Measurements from ENCODE around the gene DLGAP4.

The DLGAP4 gene

GRCh38 chr20:36404435-36404978, 98.4 kb downstream of the DLGAP4 start:
- H3K27ac ChIP-seq (ENCODE audit: low read depth, low read length), result no peak overlapping the region
- H3K36me3 ChIP-seq (ENCODE audit: control insufficient read depth, insufficient read depth, low read length), result no peaks in the 10 kb centered on the region
- H3K27me3 ChIP-seq (ENCODE audit: control insufficient read depth, insufficient read depth, low read length), result no peaks in the 10 kb centered on the region
- peaks cover 2% of the 10 kb centered on the region; the same call in 1 of the 2 replicates for H3K4me1 ChIP-seq (ENCODE audit: control insufficient read depth, insufficient read depth, low read length)
- H3K9ac ChIP-seq (ENCODE audit: low read depth, low read length), result no peak overlapping the region
- no peaks in the 10 kb centered on the region for H3K9me3 ChIP-seq (ENCODE audit: control insufficient read depth, insufficient read depth, low read length)
- no peak overlapping the region for H3K4me3 ChIP-seq (ENCODE audit: low read depth, low read length)

GRCh38 chr20:36405255-36405654, 99.1 kb downstream of the DLGAP4 start:
- no peaks in the 10 kb centered on the region for H3K36me3 ChIP-seq (ENCODE audit: control insufficient read depth, insufficient read depth, low read length)
- no peaks in the 10 kb centered on the region; the same call in 1 of the 2 replicates for H3K4me1 ChIP-seq (ENCODE audit: control insufficient read depth, insufficient read depth, low read length)
- no peaks in the 10 kb centered on the region for H3K27me3 ChIP-seq (ENCODE audit: control insufficient read depth, insufficient read depth, low read length)
- H3K9ac ChIP-seq (ENCODE audit: low read depth, low read length), result no peak overlapping the region
- no peaks in the 10 kb centered on the region for H3K9me3 ChIP-seq (ENCODE audit: control insufficient read depth, insufficient read depth, low read length)
- no peak overlapping the region for H3K27ac ChIP-seq (ENCODE audit: low read depth, low read length)
- H3K4me3 ChIP-seq (ENCODE audit: low read depth, low read length), result no peak overlapping the region

GRCh38 chr20:36407199-36407733, 101.1 kb downstream of the DLGAP4 start:
- Histone ChIP-seq H3K27me3 (ENCODE audit: control insufficient read depth, insufficient read depth, low read length) (no peaks in the 10 kb centered on the region), H3K36me3 (ENCODE audit: control insufficient read depth, insufficient read depth, low read length) (no peaks in the 10 kb centered on the region), H3K4me3 (ENCODE audit: low read depth, low read length) (no peak overlapping the region), H3K4me1 (ENCODE audit: control insufficient read depth, insufficient read depth, low read length) (no peaks in the 10 kb centered on the region), H3K27ac (ENCODE audit: low read depth, low read length) (no peak overlapping the region), H3K9me3 (ENCODE audit: control insufficient read depth, insufficient read depth, low read length) (no peaks in the 10 kb centered on the region), H3K9ac (ENCODE audit: low read depth, low read length) (no peak overlapping the region)

- H3K4me1 ChIP-seq (ENCODE audit: control insufficient read depth, insufficient read depth, low read length), result no peaks in the 10 kb centered on the region
- no peaks in the 10 kb centered on the region for H3K27me3 ChIP-seq (ENCODE audit: control insufficient read depth, insufficient read depth, low read length)
- H3K27ac ChIP-seq (ENCODE audit: low read depth, low read length), result no peak overlapping the region
- no peaks in the 10 kb centered on the region for H3K9me3 ChIP-seq (ENCODE audit: control insufficient read depth, insufficient read depth, low read length)
- H3K4me3 ChIP-seq (ENCODE audit: low read depth, low read length), result no peak overlapping the region
- H3K9ac ChIP-seq (ENCODE audit: low read depth, low read length), result no peak overlapping the region
- no peaks in the 10 kb centered on the region for H3K36me3 ChIP-seq (ENCODE audit: control insufficient read depth, insufficient read depth, low read length)
Measured at GRCh38 chr20:36408219-36408618, 102.1 kb downstream of the DLGAP4 start.

GRCh38 chr20:36411861-36412454, 105.8 kb downstream of the DLGAP4 start:
- H3K9me3 ChIP-seq (ENCODE audit: control insufficient read depth, insufficient read depth, low read length), result no peaks in the 10 kb centered on the region
- no peaks in the 10 kb centered on the region for H3K36me3 ChIP-seq (ENCODE audit: control insufficient read depth, insufficient read depth, low read length)
- H3K4me3 ChIP-seq (ENCODE audit: low read depth, low read length), result no peak overlapping the region
- no peak overlapping the region for H3K27ac ChIP-seq (ENCODE audit: low read depth, low read length)
- no peaks in the 10 kb centered on the region for H3K4me1 ChIP-seq (ENCODE audit: control insufficient read depth, insufficient read depth, low read length)
- no peaks in the 10 kb centered on the region for H3K27me3 ChIP-seq (ENCODE audit: control insufficient read depth, insufficient read depth, low read length)
- no peak overlapping the region for H3K9ac ChIP-seq (ENCODE audit: low read depth, low read length)

GRCh38 chr20:36415475-36416002, 109.4 kb downstream of the DLGAP4 start:
- Histone ChIP-seq H3K4me1 (ENCODE audit: control insufficient read depth, insufficient read depth, low read length) (no peaks in the 10 kb centered on the region), H3K9ac (ENCODE audit: low read depth, low read length) (no peak overlapping the region), H3K9me3 (ENCODE audit: control insufficient read depth, insufficient read depth, low read length) (no peaks in the 10 kb centered on the region), H3K4me3 (ENCODE audit: low read depth, low read length) (no peak overlapping the region), H3K36me3 (ENCODE audit: control insufficient read depth, insufficient read depth, low read length) (no peaks in the 10 kb centered on the region), H3K27ac (ENCODE audit: low read depth, low read length) (no peak overlapping the region), H3K27me3 (ENCODE audit: control insufficient read depth, insufficient read depth, low read length) (no peaks in the 10 kb centered on the region)

GRCh38 chr20:36418711-36419110, 112.6 kb downstream of the DLGAP4 start:
- H3K9me3 ChIP-seq (ENCODE audit: control insufficient read depth, insufficient read depth, low read length), result no peaks in the 10 kb centered on the region
- no peak overlapping the region for H3K4me3 ChIP-seq (ENCODE audit: low read depth, low read length)
- no peaks in the 10 kb centered on the region for H3K27me3 ChIP-seq (ENCODE audit: control insufficient read depth, insufficient read depth, low read length)
- no peak overlapping the region for H3K27ac ChIP-seq (ENCODE audit: low read depth, low read length)
- no peaks in the 10 kb centered on the region for H3K36me3 ChIP-seq (ENCODE audit: control insufficient read depth, insufficient read depth, low read length)
- H3K9ac ChIP-seq (ENCODE audit: low read depth, low read length), result no peak overlapping the region
- no peaks in the 10 kb centered on the region for H3K4me1 ChIP-seq (ENCODE audit: control insufficient read depth, insufficient read depth, low read length)

GRCh38 chr20:36421641-36422040, 115.5 kb downstream of the DLGAP4 start:
- H3K27me3 ChIP-seq (ENCODE audit: control insufficient read depth, insufficient read depth, low read length), result no peaks in the 10 kb centered on the region
- H3K36me3 ChIP-seq (ENCODE audit: control insufficient read depth, insufficient read depth, low read length), result no peaks in the 10 kb centered on the region
- no peak overlapping the region for H3K27ac ChIP-seq (ENCODE audit: low read depth, low read length)
- H3K9ac ChIP-seq (ENCODE audit: low read depth, low read length), result no peak overlapping the region
- H3K4me3 ChIP-seq (ENCODE audit: low read depth, low read length), result no peak overlapping the region
- H3K9me3 ChIP-seq (ENCODE audit: control insufficient read depth, insufficient read depth, low read length), result no peaks in the 10 kb centered on the region
- no peaks in the 10 kb centered on the region for H3K4me1 ChIP-seq (ENCODE audit: control insufficient read depth, insufficient read depth, low read length)

GRCh38 chr20:36424314-36424713, 118.2 kb downstream of the DLGAP4 start:
- Histone ChIP-seq H3K9me3 (ENCODE audit: control insufficient read depth, insufficient read depth, low read length) (no peaks in the 10 kb centered on the region), H3K27ac (ENCODE audit: low read depth, low read length) (no peak overlapping the region), H3K27me3 (ENCODE audit: control insufficient read depth, insufficient read depth, low read length) (no peaks in the 10 kb centered on the region), H3K4me3 (ENCODE audit: low read depth, low read length) (no peak overlapping the region), H3K9ac (ENCODE audit: low read depth, low read length) (no peak overlapping the region), H3K4me1 (ENCODE audit: control insufficient read depth, insufficient read depth, low read length) (no peaks in the 10 kb centered on the region), H3K36me3 (ENCODE audit: control insufficient read depth, insufficient read depth, low read length) (no peaks in the 10 kb centered on the region)

- no peaks in the 10 kb centered on the region for H3K4me1 ChIP-seq (ENCODE audit: control insufficient read depth, insufficient read depth, low read length)
- no peak overlapping the region for H3K27ac ChIP-seq (ENCODE audit: low read depth, low read length)
- no peaks in the 10 kb centered on the region for H3K27me3 ChIP-seq (ENCODE audit: control insufficient read depth, insufficient read depth, low read length)
- no peaks in the 10 kb centered on the region for H3K36me3 ChIP-seq (ENCODE audit: control insufficient read depth, insufficient read depth, low read length)
- no peaks in the 10 kb centered on the region for H3K9me3 ChIP-seq (ENCODE audit: control insufficient read depth, insufficient read depth, low read length)
- H3K4me3 ChIP-seq (ENCODE audit: low read depth, low read length), result no peak overlapping the region
- H3K9ac ChIP-seq (ENCODE audit: low read depth, low read length), result no peak overlapping the region
Measured at GRCh38 chr20:36425166-36425565, 119.0 kb downstream of the DLGAP4 start.

GRCh38 chr20:36431604-36432003, 125.5 kb downstream of the DLGAP4 start:
- H3K27ac ChIP-seq (ENCODE audit: low read depth, low read length), result no peak overlapping the region
- no peaks in the 10 kb centered on the region for H3K36me3 ChIP-seq (ENCODE audit: control insufficient read depth, insufficient read depth, low read length)
- H3K9ac ChIP-seq (ENCODE audit: low read depth, low read length), result no peak overlapping the region
- no peaks in the 10 kb centered on the region for H3K4me1 ChIP-seq (ENCODE audit: control insufficient read depth, insufficient read depth, low read length)
- H3K27me3 ChIP-seq (ENCODE audit: control insufficient read depth, insufficient read depth, low read length), result peaks cover 7% of the 10 kb centered on the region
- H3K9me3 ChIP-seq (ENCODE audit: control insufficient read depth, insufficient read depth, low read length), result no peaks in the 10 kb centered on the region
- no peak overlapping the region for H3K4me3 ChIP-seq (ENCODE audit: low read depth, low read length)

Measured in HUES48 (cell line).